H1 (cell line): Measurements from ENCODE around the gene TUT7. TPM values are rescaled to one million over a fixed set of nuclear protein-coding genes. Genes with fewer than 3 reads are reported as not detected.

ENCODE experiments used
- CTCF ChIA-PET: fragments of 300-600 bp; sonication (Branson Sonifier 250); formaldehyde crosslinking; loops from one replicate; lab custom pipeline; 2021; ENCODE audit not compliant: partially characterized antibody; lab: Charles Lee
- POLR2A ChIA-PET: fragments of 300-600 bp; sonication (Branson Sonifier 250); formaldehyde crosslinking; loops from one replicate; lab custom pipeline; 2021; ENCODE audit warnings: inconsistent platforms; ENCODE audit not compliant: partially characterized antibody; lab: Charles Lee
- DNase-seq, 2 experiments: peaks; one replicate each; pipeline versions ENCODE4 v3.0.0 to v3.0.0-alpha.2; 2010 to 2022; ENCODE audit warnings: low spot score in 2 of 2, low read depth in 1 of 2, mixed read lengths in 1 of 2
- FAIRE-seq: peaks from 2 replicates; lab custom pipeline; 2011; peaks lifted over from hg19 to GRCh38; lab: Jason Lieb, UNC
- H2AFZ ChIP-seq: 2 replicates; pipeline ENCODE4 v1.8.1; 2012; ENCODE audit warnings: low read length, inconsistent platforms
- H2AK5ac ChIP-seq: 2 replicates; pipeline ENCODE4 v1.6.1; 2013; ENCODE audit warnings: low read depth, low read length
- H2BK120ac ChIP-seq: replicated peaks from 2 replicates; pipeline ENCODE3; 2013; ENCODE audit warnings: low read depth, low read length, inconsistent platforms
- H2BK12ac ChIP-seq: 2 replicates; pipeline ENCODE4 v1.6.1; 2013; ENCODE audit warnings: low read depth, low read length
- H2BK15ac ChIP-seq: 2 replicates; pipeline ENCODE4 v1.6.1; 2013; ENCODE audit warnings: low read length
- H2BK20ac ChIP-seq: 2 replicates; pipeline ENCODE4 v1.6.1; 2013; ENCODE audit warnings: low read length
- H2BK5ac ChIP-seq: 2 replicates; pipeline ENCODE4 v1.6.1; 2013; ENCODE audit warnings: low read depth, low read length
- H3K14ac ChIP-seq: 2 replicates; pipeline ENCODE4 v1.6.1; 2013; ENCODE audit warnings: inconsistent platforms; ENCODE audit not compliant: insufficient read length
- H3K18ac ChIP-seq: 2 replicates; pipeline ENCODE4 v1.6.1; 2013; ENCODE audit warnings: low read length; ENCODE audit errors: extremely low read depth
- H3K23ac ChIP-seq: 2 replicates; pipeline ENCODE4 v1.6.1; 2013; ENCODE audit warnings: inconsistent platforms; ENCODE audit not compliant: insufficient read length
- H3K23me2 ChIP-seq: 2 replicates; pipeline ENCODE4 v1.6.1; 2013; ENCODE audit warnings: low read depth, low read length
- H3K27ac ChIP-seq: 2 replicates; pipeline ENCODE4 v1.6.1; 2011; ENCODE audit warnings: low read depth, low read length, inconsistent platforms
- H3K27me3 ChIP-seq, 4 experiments: replicated peaks in 1 of 4; 1 replicate in 1 of 4; 2 replicates in 3 of 4; pipeline versions ENCODE4 v1.6.1 to v1.8.1; 2011 to 2013; ENCODE audit warnings: low read length in 3 of 4, mild to moderate bottlenecking in 3 of 4, inconsistent platforms in 2 of 4, mixed read lengths in 2 of 4, moderate library complexity in 1 of 4; ENCODE audit not compliant: control insufficient read depth in 3 of 4, insufficient read depth in 3 of 4; ENCODE audit errors: extremely low read depth in 1 of 4
- H3K36me3 ChIP-seq, 4 experiments: 2 replicates each; pipeline versions ENCODE4 v1.6.1 to v1.8.1; 2011 to 2013; ENCODE audit warnings: mild to moderate bottlenecking in 4 of 4, low read length in 3 of 4, moderate library complexity in 2 of 4, control low read depth in 1 of 4, inconsistent platforms in 1 of 4; ENCODE audit not compliant: insufficient read depth in 4 of 4, control insufficient read depth in 2 of 4
- H3K4ac ChIP-seq: replicated peaks from 2 replicates; pipeline ENCODE3; 2013; ENCODE audit warnings: low read length, low read depth, mixed read lengths, inconsistent platforms; ENCODE audit not compliant: insufficient read length
- H3K4me1 ChIP-seq, 4 experiments: replicated peaks in 1 of 4; 1 replicate in 1 of 4; 2 replicates in 3 of 4; pipeline versions ENCODE4 v1.6.1 to v1.8.1; 2011 to 2013; ENCODE audit warnings: low read length in 3 of 4, inconsistent platforms in 2 of 4, mixed read lengths in 1 of 4; ENCODE audit not compliant: insufficient read depth in 4 of 4, control insufficient read depth in 3 of 4
- H3K4me2 ChIP-seq, 2 experiments: 2 replicates each; pipeline versions ENCODE4 v1.6.1 to v1.8.1; 2011 to 2013; ENCODE audit warnings: low read depth in 2 of 2, low read length in 2 of 2, control low read depth in 1 of 2, inconsistent platforms in 1 of 2, mild to moderate bottlenecking in 1 of 2; ENCODE audit not compliant: insufficient read depth in 1 of 2
- H3K4me3 ChIP-seq, 4 experiments: fragments of 200-600, 300-600 bp in 1 of 4; sonication (generic), shearing (Covaris generic), sonication (Bioruptor Twin) in 1 of 4; 2 replicates each; pipeline versions ENCODE4 v1.5.1 to v1.8.1; 2011 to 2016; ENCODE audit warnings: low read length in 4 of 4, low read depth in 3 of 4, control low read depth in 2 of 4, inconsistent platforms in 2 of 4, mild to moderate bottlenecking in 2 of 4, mixed read lengths in 1 of 4, moderate library complexity in 1 of 4; ENCODE audit not compliant: insufficient read depth in 2 of 4; ENCODE audit errors: extremely low read depth in 1 of 4
- H3K56ac ChIP-seq: replicated peaks from 2 replicates; pipeline ENCODE3; 2013; ENCODE audit warnings: low read depth, mild to moderate bottlenecking, mixed read lengths, low read length, inconsistent platforms; ENCODE audit not compliant: insufficient read length
- H3K79me1 ChIP-seq: 2 replicates; pipeline ENCODE4 v1.6.1; 2013; ENCODE audit warnings: low read depth, low read length, control low read depth
- H3K79me2 ChIP-seq, 2 experiments: 2 replicates each; pipeline versions ENCODE4 v1.6.1 to v1.8.1; 2012 to 2013; ENCODE audit warnings: low read length in 2 of 2, mild to moderate bottlenecking in 2 of 2, inconsistent platforms in 1 of 2; ENCODE audit not compliant: insufficient read depth in 2 of 2, control insufficient read depth in 1 of 2
- H3K9ac ChIP-seq, 4 experiments: replicated peaks in 1 of 4; 1 replicate in 1 of 4; 2 replicates in 3 of 4; pipeline versions ENCODE4 v1.6.1 to v1.8.1; 2011 to 2013; ENCODE audit warnings: low read depth in 3 of 4, low read length in 3 of 4, control low read depth in 2 of 4, mild to moderate bottlenecking in 2 of 4, moderate library complexity in 2 of 4, inconsistent platforms in 1 of 4; ENCODE audit errors: extremely low read depth in 1 of 4
- H3K9me3 ChIP-seq, 2 experiments: 2 replicates each; pipeline versions ENCODE4 v1.6.1 to v1.8.1; 2012 to 2013; ENCODE audit warnings: mild to moderate bottlenecking in 2 of 2, moderate library complexity in 2 of 2, control low read depth in 1 of 2, inconsistent platforms in 1 of 2, low read depth in 1 of 2, low read length in 1 of 2, mixed read lengths in 1 of 2; ENCODE audit not compliant: insufficient read depth in 2 of 2
- H4K20me1 ChIP-seq, 2 experiments: replicated peaks in 1 of 2; 2 replicates each; pipeline versions ENCODE3 to v1.8.1; 2011 to 2013; ENCODE audit warnings: inconsistent platforms in 2 of 2, low read length in 2 of 2, mild to moderate bottlenecking in 1 of 2; ENCODE audit not compliant: insufficient read depth in 2 of 2, control insufficient read depth in 1 of 2
- H4K5ac ChIP-seq: 2 replicates; pipeline ENCODE4 v1.6.1; 2013; ENCODE audit warnings: low read length, low read depth, mixed read lengths, inconsistent platforms; ENCODE audit not compliant: insufficient read length
- H4K8ac ChIP-seq: 2 replicates; pipeline ENCODE4 v1.8.0; 2013; ENCODE audit warnings: mild to moderate bottlenecking, moderate library complexity, low read length, inconsistent platforms; ENCODE audit not compliant: insufficient read depth; ENCODE audit errors: extremely low read depth
- H4K91ac ChIP-seq: replicated peaks from 2 replicates; pipeline ENCODE3; 2013; ENCODE audit warnings: low read length, mixed read lengths, inconsistent platforms; ENCODE audit not compliant: insufficient read length
- CBX8 ChIP-seq: fragments of 300-800, 300-1000 bp; sonication (generic); IDR thresholded peaks from 2 replicates; pipeline ENCODE4 v1.7.1; 2016; ENCODE audit warnings: low read depth, low read length, borderline replicate concordance
- CHD2 ChIP-seq: IDR thresholded peaks from 2 replicates; pipeline ENCODE4 v1.6.1; 2012; ENCODE audit warnings: low read length, improper control_type of control experiment
- CREB1 ChIP-seq: IDR thresholded peaks from 2 replicates; pipeline ENCODE4 v1.6.1; 2012; ENCODE audit warnings: inconsistent platforms
- CTBP2 ChIP-seq: IDR thresholded peaks from 2 replicates; pipeline ENCODE4 v1.7.0; 2011; ENCODE audit warnings: borderline replicate concordance, mild to moderate bottlenecking, moderate library complexity, mixed read lengths, low read length; ENCODE audit not compliant: insufficient read depth, insufficient read length
- EP300 ChIP-seq, 2 experiments: IDR thresholded peaks; 1 replicate in 1 of 2; 2 replicates in 1 of 2; pipeline ENCODE4 v1.6.1; 2011 to 2012; ENCODE audit warnings: low read depth in 2 of 2, low read length in 2 of 2, mild to moderate bottlenecking in 2 of 2, borderline replicate concordance in 1 of 2, inconsistent platforms in 1 of 2, moderate library complexity in 1 of 2
- FOSL1 ChIP-seq: IDR thresholded peaks from 2 replicates; pipeline ENCODE4 v1.6.1; 2011; ENCODE audit warnings: mild to moderate bottlenecking, low read depth, low read length, moderate library complexity; ENCODE audit not compliant: insufficient read depth
- GABPA ChIP-seq: IDR thresholded peaks from 2 replicates; pipeline ENCODE4 v1.6.1; 2011; ENCODE audit warnings: mild to moderate bottlenecking, low read length, moderate library complexity, borderline replicate concordance; ENCODE audit not compliant: insufficient read depth
- JUN ChIP-seq: IDR thresholded peaks from 2 replicates; pipeline ENCODE4 v1.6.1; 2011; ENCODE audit warnings: low read depth, mild to moderate bottlenecking, improper control_type of control experiment, low read length
- JUND ChIP-seq: IDR thresholded peaks from 2 replicates; pipeline ENCODE4 v1.6.1; 2011; ENCODE audit warnings: mild to moderate bottlenecking, improper control_type of control experiment, low read length
- KDM1A ChIP-seq: fragments of 200-600, 300-600 bp; sonication (generic); IDR thresholded peaks from 2 replicates; pipeline ENCODE4 v1.7.1; 2016; ENCODE audit warnings: mild to moderate bottlenecking, low read length, borderline replicate concordance
- NANOG ChIP-seq: IDR thresholded peaks from 2 replicates; pipeline ENCODE4 v1.6.1; 2011; ENCODE audit warnings: low read length, low read depth, mild to moderate bottlenecking, inconsistent platforms; ENCODE audit not compliant: insufficient read depth, poor library complexity, severe bottlenecking
- NRF1 ChIP-seq: IDR thresholded peaks from 2 replicates; pipeline ENCODE4 v1.6.1; 2011; ENCODE audit warnings: mild to moderate bottlenecking, low read depth, low read length, improper control_type of control experiment
- SIN3A ChIP-seq, 2 experiments: IDR thresholded peaks in 1 of 2; conservative IDR thresholded peaks in 1 of 2; 2 replicates each; pipeline ENCODE4 v1.6.1; 2011 to 2012; ENCODE audit warnings: low read length in 2 of 2, improper control_type of control experiment in 1 of 2, low read depth in 1 of 2, mild to moderate bottlenecking in 1 of 2
- WGBS, 2 experiments: shearing (Covaris generic) in 1 of 2; methylation state at CpG; one replicate each; pipeline versions ENCODE4 v1.1.6 to v1.1.7; 2013 to 2015; ENCODE audit warnings: low lambda C conversion rate in 2 of 2, mixed read lengths in 2 of 2, inconsistent platforms in 1 of 2, low coverage in 1 of 2, missing lambda C conversion rate in 1 of 2; ENCODE audit not compliant: insufficient replicate concordance in 2 of 2, insufficient coverage in 1 of 2, insufficient read length in 1 of 2; ENCODE audit errors: extremely low coverage in 1 of 2, missing lambda C conversion rate in 1 of 2; 5-methylcytosine and 5-hydroxymethylcytosine counted together
- polyA plus RNA-seq, 7 experiments: library from polyadenylated mRNA; depleted of rRNA in 3 of 7; stranded (reverse) in 5 of 7; unstranded in 2 of 7; fragments of >200 nt in 5 of 7; fragments of 200-250 nt in 2 of 7; gene quantifications; 1 replicate in 5 of 7; 2 replicates in 1 of 7; 4 replicates in 1 of 7; pipeline versions ENCODE4 v1.2.1 to v1.2.3, GENCODE V29; 2011 to 2013; ENCODE audit warnings: missing spikeins in 2 of 7, mixed read lengths in 2 of 7
- total RNA-seq: library from RNA; stranded (reverse); fragmentation: NEBNext Ultra II Directional; extraction: Animal tissue kit (Norgen Biotek cat#: 25700); gene quantifications from 2 replicates; pipeline ENCODE4 v1.2.1, GENCODE V29; 2021
- TF ChIP-seq, protein P1 (sequence below): IDR thresholded peaks from 2 replicates; pipeline ENCODE4 v1.6.1; 2011; ENCODE audit warnings: low read depth, mild to moderate bottlenecking, low read length; ENCODE audit not compliant: insufficient read depth

Gene TUT7
- total and polyA plus RNA-seq, 2 of the 8 experiments (the other 6 are each of a cell fraction or from before 2014, with no cell fraction given): 4.8 to 19.3 TPM

DNA sequence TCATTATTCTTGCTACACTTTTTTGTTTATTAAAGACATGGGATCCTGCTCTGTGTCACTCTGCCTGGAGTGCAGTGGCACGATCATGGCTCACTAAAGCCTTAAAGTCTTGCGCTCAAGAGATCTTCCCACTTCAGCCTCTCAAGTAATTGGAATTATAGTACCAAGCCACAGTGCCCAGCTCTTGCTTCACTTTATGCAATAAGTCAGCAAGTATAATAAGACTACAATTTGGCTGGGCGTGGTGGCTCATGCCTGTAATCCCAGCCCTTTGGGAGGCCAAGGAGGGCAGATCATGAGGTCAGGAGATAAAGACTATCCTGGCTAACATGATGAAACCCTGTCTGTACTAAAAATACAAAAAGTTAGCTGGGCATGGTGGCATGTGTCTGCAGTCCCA is 100.6 kb downstream of the TUT7 start:
- Histone ChIP-seq H3K23ac (no peak overlapping the region), H2AFZ (no peak overlapping the region), H2BK5ac (no peak overlapping the region), H3K27ac (no peak overlapping the region), H3K4me2 (no peak overlapping the region), H2BK15ac (no peak overlapping the region), H3K23me2 (no peaks in the 10 kb centered on the region), H2BK20ac (no peak overlapping the region), H4K91ac (no peak overlapping the region), H3K18ac (no peak overlapping the region), H4K8ac (no peak overlapping the region), H3K14ac (no peak overlapping the region), H4K20me1 (no peaks in the 10 kb centered on the region), H3K9me3 (peaks cover 6% of the 10 kb centered on the region in 2 experiments; a peak in 3 of 4 replicates), H3K4ac (no peak overlapping the region), H3K56ac (no peak overlapping the region), H3K79me2 (no peaks in the 10 kb centered on the region), H3K4me1 (no peaks in the 10 kb centered on the region), H3K9ac (no peak overlapping the region), H3K36me3 (no peaks in the 10 kb centered on the region), H4K5ac (no peak overlapping the region), H2BK12ac (no peak overlapping the region), H3K4me3 (no peak overlapping the region), H3K27me3 (no peaks in the 10 kb centered on the region), H2BK120ac (no peak overlapping the region), H3K79me1 (no peaks in the 10 kb centered on the region), H2AK5ac (no peak overlapping the region)
- FAIRE-seq (no peak), DNase-seq (no peak)
- ChIA-PET POLR2A (no interaction called here), CTCF (no interaction called here)
- 97% methylated on average over 3 of the region's 3 CpGs; no CpG with 5 or more reads in 1 of the 2 experiments for WGBS, 2 experiments
- TF ChIP-seq JUN: no peak
- TF ChIP-seq, protein P1, sequence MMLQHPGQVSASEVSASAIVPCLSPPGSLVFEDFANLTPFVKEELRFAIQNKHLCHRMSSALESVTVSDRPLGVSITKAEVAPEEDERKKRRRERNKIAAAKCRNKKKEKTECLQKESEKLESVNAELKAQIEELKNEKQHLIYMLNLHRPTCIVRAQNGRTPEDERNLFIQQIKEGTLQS: no peak
- TF ChIP-seq SIN3A (conservative IDR thresholded peaks at IDR 0.05 in 1 of 2, IDR thresholded peaks at IDR 0.05 in 1 of 2; ENCODE audit: low read depth in 1 of 2, low read length in 2 of 2): no peak
- no peak for TF ChIP-seq CHD2
- TF ChIP-seq JUND: no peak
- no peak for TF ChIP-seq CREB1
- TF ChIP-seq GABPA: no peak
- TF ChIP-seq CTBP2: no peak
- TF ChIP-seq KDM1A: no peak
- no peak for TF ChIP-seq EP300 (IDR thresholded peaks at IDR 0.05; ENCODE audit: borderline replicate concordance in 1 of 2, low read depth in 2 of 2, low read length in 2 of 2)
- TF ChIP-seq NRF1: no peak
- no peak for TF ChIP-seq FOSL1
- no peak for TF ChIP-seq CBX8
- TF ChIP-seq NANOG: no peak
